Left ventricle myocardium inferior (tissue), 1 donor: ENCODE data around the gene FARS2. TPM values are rescaled to one million over a fixed set of nuclear protein-coding genes. Genes with fewer than 3 reads are reported as not detected.

Experiments used
- DNase-seq: peaks from one replicate; pipeline ENCODE4 v3.0.0-alpha.2; 2020
- H3K27ac ChIP-seq: fragments of 200-600 bp; replicated peaks from 2 replicates; pipeline ENCODE4 v1.8.0; 2021
- H3K27me3 ChIP-seq: fragments of 200-600 bp; 2 replicates; pipeline ENCODE4 v1.8.0; 2021; ENCODE audit warnings: low read depth
- H3K36me3 ChIP-seq: fragments of 200-600 bp; 2 replicates; pipeline ENCODE4 v1.8.0; 2021
- H3K4me1 ChIP-seq: fragments of 200-600 bp; 2 replicates; pipeline ENCODE4 v1.8.0; 2021
- H3K4me3 ChIP-seq: fragments of 200-600 bp; 2 replicates; pipeline ENCODE4 v1.8.0; 2021; ENCODE audit warnings: mild to moderate bottlenecking, moderate library complexity
- H3K9me3 ChIP-seq: fragments of 200-600 bp; replicated peaks from 2 replicates; pipeline ENCODE4 v1.8.0; 2021
- intact Hi-C: fragments of 100-400 bp; cut with micrococcal nuclease; formaldehyde crosslinking; loops from one replicate; pipeline ENCODE4 v1.11.0; 2022
- total RNA-seq: library from RNA; stranded (reverse); fragmentation: NEBNext Ultra II Directional; extraction: Animal tissue kit (Norgen Biotek cat#: 25700); gene quantifications from one replicate; pipeline ENCODE4 v1.2.1, GENCODE V29; 2021
- TF ChIP-seq, protein P1 (sequence below): fragments of 200-600 bp; IDR thresholded peaks from 2 replicates; pipeline ENCODE4 v1.8.0; 2021; ENCODE audit warnings: antibody characterized with exemption, mild to moderate bottlenecking, borderline replicate concordance
- donor health status: DM: no; HTN: yes; CAD: no; lungs with severe emphysema.

FARS2 gene
- total RNA-seq, 1 donor from 2014 or later = 16.7 TPM

DNA sequence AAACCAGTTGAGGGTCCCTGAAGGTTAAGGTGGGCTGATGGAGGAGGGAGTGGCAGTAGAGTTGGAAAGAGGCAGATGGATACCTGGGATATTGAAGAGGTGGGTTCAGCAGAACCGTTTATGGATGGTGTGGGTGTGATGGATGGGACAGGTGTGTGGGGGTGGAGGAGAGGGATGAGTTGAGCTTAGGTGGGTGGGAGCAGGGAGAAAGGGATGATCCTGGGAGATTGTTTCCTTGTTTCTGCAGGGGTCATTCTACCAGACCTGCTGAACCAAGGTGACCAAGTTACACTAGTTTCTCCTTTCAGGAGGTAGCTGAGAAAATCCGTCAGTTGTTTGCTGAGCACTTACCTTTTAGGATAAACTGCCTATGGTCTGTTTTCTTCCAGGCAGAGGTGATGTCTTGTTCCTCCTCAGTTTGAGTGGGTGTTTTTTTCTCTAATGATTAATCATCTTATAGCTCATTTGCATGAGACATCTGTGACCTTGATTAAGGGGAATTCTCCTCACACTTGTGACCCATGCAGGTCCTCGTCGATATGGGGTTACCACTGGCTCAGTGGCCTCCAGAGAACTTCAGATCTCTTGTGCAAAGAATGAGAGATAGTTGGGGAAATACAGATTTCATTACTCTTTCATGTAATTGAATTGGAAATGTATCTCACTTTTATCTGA lies 53.0 kb downstream of the FARS2 start:
- TF ChIP-seq, protein P1, sequence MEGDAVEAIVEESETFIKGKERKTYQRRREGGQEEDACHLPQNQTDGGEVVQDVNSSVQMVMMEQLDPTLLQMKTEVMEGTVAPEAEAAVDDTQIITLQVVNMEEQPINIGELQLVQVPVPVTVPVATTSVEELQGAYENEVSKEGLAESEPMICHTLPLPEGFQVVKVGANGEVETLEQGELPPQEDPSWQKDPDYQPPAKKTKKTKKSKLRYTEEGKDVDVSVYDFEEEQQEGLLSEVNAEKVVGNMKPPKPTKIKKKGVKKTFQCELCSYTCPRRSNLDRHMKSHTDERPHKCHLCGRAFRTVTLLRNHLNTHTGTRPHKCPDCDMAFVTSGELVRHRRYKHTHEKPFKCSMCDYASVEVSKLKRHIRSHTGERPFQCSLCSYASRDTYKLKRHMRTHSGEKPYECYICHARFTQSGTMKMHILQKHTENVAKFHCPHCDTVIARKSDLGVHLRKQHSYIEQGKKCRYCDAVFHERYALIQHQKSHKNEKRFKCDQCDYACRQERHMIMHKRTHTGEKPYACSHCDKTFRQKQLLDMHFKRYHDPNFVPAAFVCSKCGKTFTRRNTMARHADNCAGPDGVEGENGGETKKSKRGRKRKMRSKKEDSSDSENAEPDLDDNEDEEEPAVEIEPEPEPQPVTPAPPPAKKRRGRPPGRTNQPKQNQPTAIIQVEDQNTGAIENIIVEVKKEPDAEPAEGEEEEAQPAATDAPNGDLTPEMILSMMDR = no peak
- no peak overlapping the region for H3K4me3 ChIP-seq
- H3K9me3 ChIP-seq = no peaks in the 10 kb centered on the region
- H3K27ac ChIP-seq = no peak overlapping the region
- H3K4me1 ChIP-seq = peaks cover 19% of the 10 kb centered on the region
- H3K36me3 ChIP-seq = no peaks in the 10 kb centered on the region
- no peaks in the 10 kb centered on the region for H3K27me3 ChIP-seq
- no peak for DNase-seq
- intact Hi-C loops = no loop called here

DNA sequence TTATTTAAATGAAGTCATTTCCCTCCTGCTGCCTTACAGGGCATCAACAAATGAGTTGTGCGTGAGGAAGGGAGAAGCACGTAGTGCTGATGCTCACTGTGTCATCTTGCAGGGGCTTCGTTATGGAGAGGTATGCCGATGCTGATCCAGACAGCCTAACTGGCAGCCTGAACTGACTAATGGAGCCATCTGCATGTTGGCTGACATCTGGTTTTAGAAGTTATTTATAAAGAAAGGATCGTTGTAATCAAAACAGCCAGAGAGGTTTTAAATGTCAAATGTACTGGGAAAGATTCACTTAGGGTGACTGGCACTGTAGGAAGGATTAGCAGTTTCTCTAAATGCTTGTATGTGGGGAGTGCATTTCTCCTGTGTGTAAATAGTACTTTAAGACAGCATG lies 54.6 kb downstream of the FARS2 start:
- peaks cover 19% of the 10 kb centered on the region for H3K4me1 ChIP-seq
- TF ChIP-seq, protein P1 = no peak
- peak overlapping the region; percentile 22 for H3K27ac ChIP-seq
- no peak for DNase-seq
- H3K27me3 ChIP-seq = no peaks in the 10 kb centered on the region
- intact Hi-C loops = no loop called here
- peak overlapping the region; percentile 17 for H3K4me3 ChIP-seq
- H3K36me3 ChIP-seq = no peaks in the 10 kb centered on the region
- H3K9me3 ChIP-seq = no peaks in the 10 kb centered on the region

DNA sequence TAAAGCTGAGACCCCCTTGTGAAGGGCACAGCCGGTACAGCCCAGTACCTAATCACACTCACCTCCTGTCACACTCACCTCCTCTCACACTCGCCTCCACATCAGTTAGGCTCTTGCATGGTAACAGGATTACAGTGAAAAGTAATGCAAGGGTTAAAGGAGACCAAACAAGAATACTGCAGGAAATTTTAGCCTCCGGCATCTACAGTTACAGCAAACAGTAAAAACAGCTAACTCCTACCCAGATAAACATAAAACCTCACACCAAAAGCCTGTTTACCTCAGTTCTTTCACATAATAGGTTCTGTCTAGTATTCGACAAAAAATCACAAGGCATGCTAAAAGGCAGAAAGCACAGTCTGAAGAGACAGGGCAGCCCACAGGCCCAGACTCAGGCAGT lies 55.6 kb downstream of the FARS2 start:
- no peaks in the 10 kb centered on the region for H3K36me3 ChIP-seq
- H3K4me1 ChIP-seq = peaks cover 19% of the 10 kb centered on the region
- H3K9me3 ChIP-seq = no peaks in the 10 kb centered on the region
- intact Hi-C loops = no loop called here
- no peak overlapping the region for H3K4me3 ChIP-seq
- no peak overlapping the region for H3K27ac ChIP-seq
- no peaks in the 10 kb centered on the region for H3K27me3 ChIP-seq
- TF ChIP-seq, protein P1 = no peak
- no peak for DNase-seq

DNA sequence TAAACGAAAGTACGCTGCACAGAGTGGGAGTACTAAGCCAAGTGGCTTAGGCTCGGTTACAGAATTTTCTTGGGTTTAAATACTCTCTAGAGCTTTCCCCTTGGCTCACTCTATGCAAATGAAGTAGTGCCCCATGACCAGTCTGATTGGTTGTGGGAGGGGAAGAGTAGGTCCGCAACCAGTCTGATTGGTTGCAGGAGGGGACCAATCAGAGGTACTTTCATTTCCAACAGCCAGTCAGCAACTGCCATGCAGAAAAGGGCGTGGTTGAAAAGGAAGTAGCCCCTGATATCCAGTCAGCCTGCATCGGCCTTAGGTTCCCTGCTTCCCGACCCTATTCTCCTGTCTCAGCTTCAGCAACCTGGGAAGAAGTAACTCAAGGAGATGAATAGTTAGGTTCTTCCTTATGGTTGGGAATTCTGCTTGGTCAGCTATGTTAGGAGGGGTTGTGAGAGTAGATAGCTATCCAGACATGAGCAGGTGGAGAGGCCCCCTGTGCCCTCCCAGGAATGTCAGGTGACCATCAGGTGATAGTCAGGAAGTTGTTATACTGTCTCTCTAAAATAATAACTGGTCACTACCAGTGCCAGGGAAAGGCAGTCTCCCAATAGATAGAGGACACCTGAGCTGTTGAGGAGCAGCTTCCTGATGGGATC lies 57.4 kb downstream of the FARS2 start:
- peaks cover 11% of the 10 kb centered on the region for H3K9me3 ChIP-seq
- intact Hi-C loops = no loop called here
- H3K4me3 ChIP-seq = no peak overlapping the region
- H3K27ac ChIP-seq = no peak overlapping the region
- DNase-seq = no peak
- TF ChIP-seq, protein P1 = no peak
- H3K4me1 ChIP-seq = peaks cover 19% of the 10 kb centered on the region
- no peaks in the 10 kb centered on the region for H3K27me3 ChIP-seq
- peaks cover 3% of the 10 kb centered on the region for H3K36me3 ChIP-seq

DNA sequence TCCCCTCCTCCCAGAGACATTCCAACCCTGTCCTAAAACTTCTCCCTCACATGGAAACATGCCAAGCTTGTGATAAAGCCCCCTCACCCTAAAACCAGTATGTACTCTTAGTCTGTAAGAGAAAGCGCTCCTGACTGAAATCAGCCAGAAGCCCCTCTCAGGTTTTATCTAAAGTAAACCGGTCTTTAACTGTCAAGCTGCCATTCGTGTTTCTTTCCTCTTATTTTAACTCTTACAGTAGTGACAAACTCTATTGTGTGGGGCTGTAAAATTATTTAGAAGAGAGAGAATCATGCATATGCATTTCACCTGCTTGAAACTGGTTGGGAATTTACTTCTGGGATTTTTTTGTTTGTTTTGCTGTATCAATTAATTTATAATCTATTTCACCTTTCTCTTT lies 62.7 kb downstream of the FARS2 start:
- H3K27ac ChIP-seq = no peak overlapping the region
- intact Hi-C loops = no loop called here
- H3K4me1 ChIP-seq = no peaks in the 10 kb centered on the region
- DNase-seq = no peak
- no peak overlapping the region for H3K4me3 ChIP-seq
- peaks cover 25% of the 10 kb centered on the region for H3K9me3 ChIP-seq
- TF ChIP-seq, protein P1 = no peak
- no peaks in the 10 kb centered on the region for H3K27me3 ChIP-seq
- peaks cover 21% of the 10 kb centered on the region for H3K36me3 ChIP-seq
